ENCODE measurements around the gene NDUFS1.
"Not testable (repeated sequence)": the region's sequence is repeated elsewhere in the genome, so short reads cannot be mapped to it uniquely, and the experiment has no call there.

Gene NDUFS1

DNA sequence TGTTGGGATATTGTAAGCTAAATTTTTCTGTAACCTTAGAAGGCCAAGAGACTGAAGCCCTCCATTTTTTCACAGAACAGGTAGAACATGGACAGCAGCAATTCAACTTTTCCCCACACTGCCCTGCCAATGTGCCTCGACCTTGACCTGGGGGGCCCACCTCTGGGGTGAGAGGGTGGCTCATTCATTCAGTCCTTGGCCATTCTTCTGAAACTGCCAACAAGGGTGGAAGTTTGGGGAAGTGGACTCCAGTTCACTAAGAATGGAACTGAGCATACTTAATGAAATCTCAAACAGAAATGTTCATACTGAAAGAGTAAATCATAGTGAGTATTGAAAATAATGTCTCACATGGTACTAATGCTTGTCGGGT lies 1.5 kb upstream of the NDUFS1 start:
- no peak for DNase-seq

DNA sequence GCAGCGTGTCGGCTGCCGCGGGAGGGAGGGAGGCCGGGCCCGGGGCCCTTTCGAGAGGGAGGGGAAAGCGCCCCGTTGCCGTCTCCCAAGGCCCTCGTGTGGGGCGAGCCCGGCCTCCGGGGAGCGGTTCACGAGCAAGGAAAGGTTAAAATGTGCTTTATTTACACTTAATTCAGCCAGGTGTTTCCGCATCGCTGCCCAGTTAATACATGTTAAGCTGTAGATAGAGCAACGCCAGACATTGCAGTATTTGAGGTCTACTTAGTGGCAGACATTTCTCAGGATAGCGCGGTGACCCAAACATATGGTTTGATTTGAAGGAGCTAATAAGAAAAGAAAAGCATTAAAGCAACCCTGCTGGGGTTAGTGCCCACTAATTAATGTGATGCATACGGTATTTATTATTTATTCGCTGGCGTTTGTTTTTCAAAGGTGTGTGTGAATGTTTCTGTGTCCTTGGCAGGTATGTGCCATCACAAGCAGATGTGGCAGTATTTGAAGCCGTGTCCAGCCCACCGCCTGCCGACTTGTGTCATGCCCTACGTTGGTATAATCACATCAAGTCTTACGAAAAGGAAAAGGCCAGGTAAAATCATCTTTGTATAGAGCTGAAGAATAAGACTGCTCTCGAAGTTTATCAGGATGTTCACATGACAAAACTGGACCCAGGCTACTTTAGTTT lies 1.0 kb upstream of the NDUFS1 start:
- peak in 1 of 2 experiments; percentile 72 for DNase-seq

DNA sequence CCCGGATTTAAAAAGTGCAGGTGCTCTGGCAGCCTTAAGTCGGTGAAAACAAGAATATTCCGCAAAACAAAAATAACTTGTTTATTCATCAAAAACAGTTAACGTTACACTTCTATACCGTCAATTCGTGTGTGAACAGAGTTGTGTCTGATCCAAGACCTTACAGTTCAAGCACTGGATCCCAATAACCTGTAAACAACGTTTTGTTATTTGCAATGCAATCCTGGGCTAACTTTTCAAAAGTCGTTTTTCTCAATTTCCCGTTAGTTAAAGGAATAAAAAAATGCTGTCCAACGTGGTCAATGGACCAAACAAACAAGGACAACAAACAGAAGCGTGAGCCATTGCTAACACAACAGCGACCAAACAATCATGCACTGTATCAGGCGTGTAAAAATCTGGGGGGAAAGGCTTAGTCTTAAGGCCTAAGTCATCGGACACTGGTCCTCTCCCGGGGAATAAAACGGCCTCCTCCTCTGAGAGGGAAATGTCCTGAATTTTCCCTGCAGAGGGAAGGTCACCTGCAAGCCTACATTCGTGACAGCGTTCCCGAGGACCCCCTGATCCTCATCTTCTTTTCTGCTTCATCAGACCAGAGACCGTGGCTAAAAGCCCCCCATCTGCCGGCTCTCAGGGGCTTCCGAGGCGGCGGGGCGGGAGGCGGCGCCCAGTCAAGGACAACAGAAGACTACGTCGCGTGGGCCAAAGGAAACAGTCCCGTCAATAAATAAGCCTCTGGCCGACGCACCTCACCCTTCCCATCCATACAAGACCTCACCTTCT lies 490 bp downstream of the NDUFS1 start:
- DNase-seq, result peak in 1 of 2 experiments; percentile 24

DNA sequence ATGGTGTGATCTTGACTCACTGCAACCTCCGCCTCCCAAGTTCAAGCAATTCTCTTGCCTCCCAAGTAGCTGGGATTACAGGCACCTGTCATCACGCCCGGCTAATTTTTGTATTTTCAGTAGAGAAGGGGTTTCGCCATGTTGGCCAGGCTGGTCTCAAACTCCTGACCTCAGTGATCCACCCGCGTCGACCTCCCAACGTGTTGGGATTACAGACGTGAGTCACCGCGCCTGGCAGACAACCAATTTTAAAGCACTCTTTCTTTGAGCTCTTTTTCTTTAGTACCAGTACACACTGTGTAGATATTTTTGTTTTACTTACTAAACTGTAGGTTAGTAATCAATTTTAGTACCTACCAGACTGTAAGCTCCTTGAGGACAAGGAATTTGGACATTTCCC lies 2.2 kb downstream of the NDUFS1 start:
- DNase-seq, result not testable (repeated sequence)

DNA sequence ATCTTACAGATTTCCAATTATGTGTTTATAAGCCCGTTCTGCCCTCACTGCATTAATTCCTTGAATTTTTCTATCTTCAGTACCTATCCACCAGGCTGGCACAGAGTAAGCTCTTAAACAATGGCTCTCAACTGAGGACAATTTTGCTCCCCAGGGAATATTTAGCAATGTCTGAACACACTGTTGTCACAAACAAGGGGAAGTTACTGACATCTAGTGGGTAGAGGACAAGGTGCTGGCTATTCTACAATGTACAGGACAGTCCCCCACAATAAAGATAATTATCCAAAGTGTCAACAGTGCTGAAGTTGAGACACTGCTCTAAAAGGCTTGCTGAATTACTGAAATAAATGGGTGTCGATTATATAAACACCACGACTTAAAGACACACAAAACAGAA lies 5.0 kb downstream of the NDUFS1 start:
- peak in 1 of 2 experiments; percentile 76 for DNase-seq

DNA sequence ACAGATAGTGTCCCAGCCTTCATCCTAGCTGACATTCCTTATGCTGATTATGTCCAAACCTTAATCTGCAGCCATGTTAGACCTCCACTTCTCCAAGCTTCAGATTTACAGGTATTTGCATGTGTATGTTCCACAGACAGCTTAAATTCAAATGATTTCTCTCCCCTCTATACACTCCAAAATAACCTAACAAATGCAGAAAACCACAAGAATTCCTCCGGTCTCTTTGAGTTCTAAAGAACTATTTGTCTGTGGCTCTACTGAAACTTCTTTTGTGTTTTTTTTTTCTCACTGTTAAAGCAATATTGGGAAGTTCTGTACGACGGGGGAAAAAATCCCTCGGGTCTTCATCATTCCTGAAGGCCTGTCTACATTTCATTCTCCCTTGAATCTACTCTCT lies 8.6 kb downstream of the NDUFS1 start:
- DNase-seq, result no peak

DNA sequence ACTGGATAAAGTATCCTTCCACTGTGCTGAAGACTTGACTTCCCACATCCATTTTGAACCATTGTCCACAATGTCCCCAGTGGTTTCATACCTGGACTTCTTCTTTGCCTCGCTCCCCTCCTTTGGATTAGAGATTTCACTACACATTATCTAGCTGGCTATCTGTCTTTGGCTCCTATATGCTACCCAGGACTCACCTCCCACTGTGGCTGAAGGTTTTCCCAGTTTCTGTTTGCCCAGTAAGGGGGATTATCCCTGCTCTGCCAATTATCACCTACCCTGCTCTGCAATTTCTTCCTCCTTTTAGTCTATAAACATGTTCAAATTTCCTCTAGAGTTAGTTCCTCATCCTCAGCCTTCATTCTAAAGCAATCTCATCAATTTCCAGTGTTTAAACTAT lies 9.1 kb downstream of the NDUFS1 start:
- DNase-seq, result no peak

DNA sequence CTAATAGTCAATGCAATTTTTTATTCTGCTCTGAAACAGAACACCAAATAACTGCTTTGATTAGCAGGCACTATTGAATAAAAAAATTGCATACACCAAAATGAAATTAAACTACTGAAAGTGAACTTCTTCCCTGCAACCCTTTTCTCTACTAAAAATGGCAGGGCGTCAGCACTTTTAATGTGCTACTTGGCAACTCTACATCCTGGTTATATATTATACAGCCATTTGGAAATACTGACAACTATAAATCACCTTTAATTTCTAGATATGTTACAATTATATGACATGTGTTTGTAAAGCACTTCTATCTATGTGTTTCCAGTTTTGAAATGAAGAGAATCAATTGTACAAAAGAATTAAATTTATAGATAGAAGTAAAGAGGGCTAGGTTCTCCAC lies 9.9 kb downstream of the NDUFS1 start:
- no peak for DNase-seq

DNA sequence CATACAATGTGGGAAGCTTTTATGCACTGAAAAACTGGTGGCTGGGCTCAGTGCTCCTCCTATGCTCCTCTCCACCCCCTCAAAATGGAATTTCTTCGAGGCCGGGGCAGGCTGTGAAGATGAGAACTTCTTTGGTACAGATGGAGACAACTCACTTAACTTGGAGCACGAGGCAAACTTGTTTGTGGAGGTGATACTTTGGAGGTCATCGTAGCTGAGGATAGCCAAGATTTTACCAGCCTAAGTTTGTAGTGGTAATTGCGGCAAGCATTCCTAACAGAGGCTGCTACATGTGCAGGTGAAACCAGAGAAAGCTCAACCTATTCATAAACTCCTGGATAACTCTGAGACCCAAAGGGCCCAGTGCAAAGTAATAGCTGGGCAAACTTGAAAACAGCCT lies 13.6 kb downstream of the NDUFS1 start:
- DNase-seq, result no peak

DNA sequence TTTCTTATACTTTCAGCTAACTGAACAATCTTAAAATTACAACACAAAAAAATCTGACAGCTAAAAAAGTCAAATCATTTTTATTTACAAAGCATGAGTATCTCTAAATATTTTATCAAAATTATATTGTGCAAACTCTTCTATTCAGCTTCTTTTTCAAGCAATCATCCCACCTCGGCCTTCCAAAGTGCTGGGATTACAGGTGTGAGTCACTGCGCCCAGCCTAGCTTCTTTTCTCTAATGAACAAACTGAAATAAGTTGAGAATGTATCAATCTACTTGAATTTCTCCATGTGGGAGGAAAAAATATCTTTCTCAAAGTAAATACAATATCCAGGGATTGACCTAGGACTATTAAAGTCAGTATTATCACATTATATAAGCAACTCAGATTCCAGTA lies 14.9 kb downstream of the NDUFS1 start:
- no peak for DNase-seq

DNA sequence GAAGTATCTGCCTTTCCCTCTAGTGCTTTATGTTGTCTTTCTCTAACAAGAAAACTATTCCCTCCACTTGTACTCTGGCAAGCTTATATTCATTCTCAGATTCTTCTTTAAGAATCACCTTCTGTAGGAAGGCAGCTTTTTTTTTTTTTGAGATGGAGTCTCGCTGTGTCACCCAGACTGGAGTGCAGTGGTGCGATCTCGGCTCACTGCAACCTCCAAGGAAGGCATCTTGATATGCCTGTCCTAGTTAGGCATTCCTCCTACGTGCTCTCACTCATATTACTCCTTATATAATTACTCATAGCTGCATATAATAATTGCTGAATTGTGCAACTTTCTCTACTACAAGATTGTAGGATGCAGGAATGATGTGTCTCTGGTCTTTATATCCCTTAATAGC lies 15.8 kb downstream of the NDUFS1 start:
- no peak for DNase-seq

DNA sequence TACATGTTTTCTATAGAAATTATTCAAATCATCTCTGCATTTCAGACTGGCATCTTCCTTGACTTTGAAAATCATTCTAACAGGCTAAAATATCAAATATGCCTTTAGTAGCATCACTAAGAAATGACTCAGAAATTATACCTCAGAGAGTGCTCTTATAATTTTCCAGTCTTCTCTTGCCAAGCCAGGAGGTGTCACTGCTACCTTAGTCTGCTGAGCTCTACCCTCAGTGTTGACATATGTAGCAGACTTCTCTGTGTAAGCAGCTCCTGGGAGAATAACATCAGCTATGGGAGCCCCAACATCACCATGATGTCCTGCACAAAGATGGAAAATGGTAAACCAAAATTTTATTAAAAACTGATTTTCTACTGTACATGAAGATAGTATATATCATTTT lies 31.6 kb downstream of the NDUFS1 start:
- peak in 1 of 2 experiments; percentile 32 for DNase-seq

DNA sequence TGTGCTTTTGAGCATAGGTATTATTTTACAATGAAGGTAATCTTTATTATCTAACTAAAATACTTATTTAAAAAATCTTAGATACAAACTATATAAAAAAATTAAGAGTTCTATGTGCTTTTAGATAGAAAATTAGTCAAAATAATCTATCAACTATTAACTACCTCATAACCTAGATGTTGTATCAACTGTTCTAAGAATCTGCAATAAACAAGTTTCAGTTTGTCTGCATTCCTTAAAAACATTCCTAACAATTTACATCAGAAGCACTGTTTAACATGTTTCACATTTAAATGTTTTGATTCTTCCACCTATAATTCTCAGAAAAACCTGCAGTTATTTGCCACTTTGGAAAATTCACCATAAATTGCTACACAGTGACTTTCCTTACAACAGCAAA lies 33.3 kb downstream of the NDUFS1 start:
- DNase-seq, result no peak

DNA sequence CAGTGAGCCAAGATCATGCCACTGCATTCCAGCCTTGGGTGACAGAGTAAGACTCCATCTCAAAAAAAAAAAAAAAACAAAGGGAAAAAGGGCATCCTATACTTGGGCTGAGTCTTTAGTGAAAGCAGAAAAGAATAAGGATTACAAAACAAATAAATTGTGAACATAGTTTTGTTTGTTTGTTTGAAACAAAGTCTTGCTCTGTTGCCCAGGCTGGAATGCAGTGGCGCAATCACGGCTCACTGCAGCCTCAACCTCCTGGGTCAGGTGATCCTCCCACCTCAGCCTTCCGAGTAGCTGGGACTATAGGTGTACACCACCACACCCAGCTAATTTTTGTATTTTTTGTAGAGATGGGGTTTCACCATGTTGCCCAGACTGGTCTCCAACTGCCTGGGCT lies 36.7 kb downstream of the NDUFS1 start:
- not testable (repeated sequence) for DNase-seq

DNA sequence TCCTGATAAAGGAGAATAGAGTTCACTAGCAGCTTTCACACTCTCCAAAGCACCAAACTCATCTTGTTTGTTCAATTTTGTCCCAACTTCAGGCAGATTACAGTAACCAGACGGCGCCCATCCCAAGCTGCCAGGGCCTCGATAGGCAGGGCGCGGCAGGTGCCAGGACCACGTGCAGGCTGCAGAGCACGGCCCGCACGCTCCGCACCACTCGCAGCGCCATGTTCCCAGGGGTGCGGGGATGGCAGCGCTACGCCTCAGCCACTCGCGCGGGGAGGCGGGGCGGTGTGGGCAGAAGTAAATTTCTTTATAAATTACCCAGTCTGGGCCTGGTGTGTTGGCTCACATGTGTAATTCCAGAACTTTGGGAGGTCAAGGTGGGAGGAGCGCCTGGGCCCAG lies 43.0 kb downstream of the NDUFS1 start:
- no peak for DNase-seq

DNA sequence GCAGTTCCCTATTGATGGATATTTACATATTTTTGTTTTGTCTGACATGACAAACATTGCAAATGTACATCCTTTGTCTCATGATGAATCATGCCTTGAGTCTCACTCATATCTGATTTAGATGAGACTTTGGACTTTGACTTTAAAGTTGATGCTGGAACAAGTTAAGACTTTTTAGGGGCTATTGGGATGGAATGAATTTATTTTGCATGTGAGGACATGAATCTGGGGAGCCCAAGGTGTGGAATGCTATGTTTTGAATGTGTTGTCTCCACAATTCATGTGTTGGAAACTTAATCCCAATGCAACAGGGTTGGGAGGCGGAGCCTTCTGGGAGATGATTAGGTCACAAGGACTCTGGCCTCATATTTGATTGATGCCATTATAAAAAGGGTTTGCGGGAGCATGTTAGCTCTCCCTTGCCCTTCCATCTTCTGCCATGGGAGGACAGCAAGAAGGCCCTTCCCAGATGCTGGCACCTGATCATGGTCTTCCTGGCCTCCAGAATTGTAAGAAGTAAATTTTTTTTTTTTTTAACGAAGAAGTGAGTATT lies 44.1 kb downstream of the NDUFS1 start:
- DNase-seq, result no peak

DNA sequence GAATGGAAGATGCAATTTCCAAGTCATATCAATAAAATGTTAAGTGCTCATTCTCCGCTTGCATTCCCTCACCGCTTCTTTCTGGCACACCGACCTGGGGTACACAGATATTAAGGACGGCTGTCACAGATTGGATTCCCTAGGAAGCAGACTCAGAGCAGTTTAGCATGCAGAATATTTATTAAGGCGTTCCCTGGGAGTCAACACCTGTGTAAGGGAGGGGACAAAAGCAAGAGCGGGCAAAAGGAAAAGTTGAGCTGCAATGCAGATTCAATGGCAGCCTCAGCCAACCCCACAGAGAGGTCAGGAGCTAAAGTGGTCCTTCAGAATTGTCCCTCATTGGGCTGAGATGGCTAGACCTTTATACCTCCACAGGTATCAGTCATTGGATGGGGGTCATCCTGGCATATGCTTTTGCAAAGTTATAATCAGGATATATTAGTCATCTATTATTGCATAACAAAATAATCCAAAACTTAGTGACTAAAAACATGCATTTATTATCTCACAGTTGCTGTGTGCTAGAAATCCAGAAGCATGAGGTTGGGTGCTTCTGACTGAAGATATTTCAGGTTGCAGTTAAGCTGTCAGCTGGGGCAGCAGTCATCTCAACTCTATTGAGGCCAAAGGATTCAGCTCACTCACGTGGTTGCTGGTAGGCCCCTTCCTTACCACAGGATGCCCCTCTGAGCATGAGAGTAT lies 46.2 kb downstream of the NDUFS1 start:
- no peak for DNase-seq

DNA sequence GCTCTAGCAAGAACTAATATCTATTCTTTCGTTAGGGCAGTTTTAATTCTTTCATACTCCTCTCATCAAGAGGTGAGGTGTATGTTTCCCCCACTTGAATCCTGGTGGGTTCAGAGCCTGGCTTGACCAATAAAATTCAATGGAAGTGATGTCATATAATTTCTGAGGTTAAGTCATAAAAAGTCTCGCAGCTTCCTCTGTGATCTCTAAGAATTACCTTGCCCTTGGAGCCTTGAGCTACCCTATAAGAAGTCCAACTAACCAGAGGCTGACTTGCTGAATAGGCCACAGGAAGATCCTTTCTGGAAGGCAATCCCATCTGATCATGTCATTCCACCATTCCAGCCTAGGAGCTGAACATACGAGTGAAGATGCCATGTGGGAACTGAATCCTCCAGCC lies 47.1 kb downstream of the NDUFS1 start:
- DNase-seq, result no peak

DNA sequence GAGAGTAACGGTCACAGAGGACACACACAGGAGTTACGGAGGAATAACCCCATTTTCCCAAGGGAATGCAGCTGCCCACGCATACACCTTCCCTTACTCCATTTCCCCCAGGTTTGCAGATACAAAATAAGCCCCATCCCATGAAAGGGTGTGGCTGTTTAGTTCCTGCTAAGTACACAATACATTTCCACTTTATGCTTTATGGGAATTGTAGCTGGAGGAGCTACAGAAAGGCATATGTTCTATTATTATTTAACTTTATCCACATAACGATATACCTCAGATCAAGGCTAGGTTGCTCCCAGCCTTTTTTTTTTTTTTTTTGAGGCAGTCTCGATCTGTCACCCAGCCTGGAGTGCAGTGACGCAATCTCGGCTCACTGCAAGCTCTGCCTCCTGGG lies 50.5 kb downstream of the NDUFS1 start:
- DNase-seq, result no peak

DNA sequence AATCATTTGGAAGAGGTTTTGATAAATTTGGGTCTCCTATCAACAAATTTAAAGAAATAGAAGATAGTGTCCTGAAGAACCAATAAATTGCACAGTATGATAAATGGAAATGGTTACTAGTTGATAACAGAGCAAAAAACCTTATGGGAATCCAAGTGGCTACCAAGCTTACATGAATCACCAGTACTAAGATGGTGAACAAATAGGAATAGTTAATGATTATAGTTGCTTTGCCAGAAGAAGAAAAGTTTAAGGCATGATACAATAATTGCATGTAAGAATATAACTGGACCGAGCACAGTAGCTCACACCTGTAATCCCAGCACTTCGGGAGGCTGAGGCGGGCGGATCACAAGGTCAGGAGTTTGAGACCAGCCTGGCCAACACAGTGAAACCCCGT lies 53.7 kb downstream of the NDUFS1 start:
- no peak for DNase-seq

DNA sequence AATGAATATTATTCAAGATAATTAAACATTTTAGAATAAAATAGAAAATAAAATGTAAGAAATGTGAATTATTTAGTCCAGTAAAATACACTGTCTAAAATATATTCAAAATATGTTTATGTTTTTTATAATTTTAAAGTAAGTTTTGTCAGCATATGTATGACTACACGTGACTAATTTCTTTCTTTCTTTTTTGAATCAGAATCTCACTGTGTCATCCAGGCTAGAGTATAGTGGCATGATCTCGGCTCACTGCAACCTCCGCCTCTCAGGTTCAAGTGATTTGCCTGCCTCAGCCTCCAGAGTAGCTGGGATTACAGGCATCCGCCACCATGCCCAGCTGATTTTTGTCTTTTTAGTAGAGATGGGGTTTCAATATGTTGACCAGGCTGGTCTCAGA lies 54.2 kb downstream of the NDUFS1 start:
- no peak for DNase-seq

DNA sequence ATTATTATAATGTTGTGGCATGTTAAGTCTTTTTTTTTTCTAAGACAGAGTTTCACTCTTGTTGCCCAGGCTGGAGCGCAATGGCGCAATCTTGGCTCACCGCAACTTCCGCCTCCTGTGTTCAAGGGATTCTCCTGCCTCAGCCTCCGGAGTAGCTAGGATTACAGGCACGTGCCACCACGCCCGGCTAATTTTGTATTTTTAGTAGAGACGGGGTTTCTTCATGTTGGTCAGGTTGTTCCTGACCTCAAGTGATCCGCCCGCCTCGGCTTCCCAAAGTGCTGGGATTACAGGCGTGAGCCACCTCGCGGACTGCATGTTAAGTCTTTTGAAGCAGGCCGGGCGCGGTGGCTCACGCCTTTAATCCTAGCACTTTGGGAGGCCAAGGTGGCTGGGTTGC lies 60.4 kb downstream of the NDUFS1 start:
- not testable (repeated sequence) for DNase-seq

DNA sequence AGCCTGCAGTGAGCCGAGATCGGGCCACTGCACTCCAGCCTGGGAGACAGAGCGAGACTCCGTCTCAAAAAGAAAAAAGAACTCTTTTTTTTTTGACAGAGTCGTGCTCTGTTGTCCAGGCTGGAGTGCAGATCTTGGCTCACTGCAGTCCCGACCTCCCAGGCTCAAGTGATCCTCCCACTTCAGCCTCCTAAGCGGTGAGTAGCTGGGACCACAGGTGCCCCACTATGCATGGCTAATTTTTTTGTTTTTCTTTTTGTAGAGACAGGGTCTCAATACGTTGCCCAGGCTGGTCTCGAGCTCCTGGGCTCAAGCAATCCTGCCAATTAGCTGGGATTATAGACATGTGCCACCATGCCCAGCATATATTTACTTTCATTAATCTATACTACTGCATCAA lies 60.8 kb downstream of the NDUFS1 start:
- DNase-seq, result no peak

DNA sequence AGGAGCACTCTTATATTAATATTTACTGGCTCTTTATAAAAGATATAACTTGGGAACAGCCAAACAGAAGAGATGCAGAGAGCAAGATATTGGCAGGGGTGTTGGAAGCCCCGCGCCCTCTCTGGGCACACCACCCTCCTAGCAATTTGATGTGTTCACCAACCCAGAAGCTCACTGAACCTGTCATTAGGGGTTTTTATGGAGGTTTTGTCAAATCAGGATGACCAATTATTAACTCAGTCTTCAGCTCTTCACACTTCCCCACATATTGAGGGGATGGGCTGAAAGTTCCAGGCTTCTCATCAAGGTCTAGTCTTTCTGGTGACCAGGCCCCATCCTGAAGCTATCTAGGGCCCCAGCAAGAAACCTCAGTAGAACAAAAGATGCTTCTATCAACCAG lies 62.4 kb downstream of the NDUFS1 start:
- DNase-seq, result no peak

Measured in NCI-H2081 (cell line).